Sigmoid colon (tissue), 7 donors: Measurements from ENCODE around the gene ZNF682. TPM values are rescaled to one million over a fixed set of nuclear protein-coding genes. Genes with fewer than 3 reads are reported as not detected.
A peak's percentile ranks its signal among the peaks of the same experiment; 100 is the strongest.

Source experiments
- DNase-seq: peaks from one replicate; pipeline ENCODE4 v3.0.0-alpha.2; 2019
- H3K27ac ChIP-seq, 4 donors: fragments of 200-600 bp; sonication (generic); one replicate each; pipeline ENCODE4 v1.5.1; 2016 to 2019; ENCODE audit warnings: mild to moderate bottlenecking in 1 of 4
- H3K27me3 ChIP-seq, 3 donors: fragments of 200-600 bp; sonication (generic); one replicate each; pipeline ENCODE4 v1.5.1; 2019; ENCODE audit warnings: mild to moderate bottlenecking in 1 of 3
- H3K36me3 ChIP-seq, 4 donors: fragments of 200-600 bp; sonication (generic); one replicate each; pipeline ENCODE4 v1.5.1; 2016 to 2019
- H3K4me1 ChIP-seq, 4 donors: fragments of 200-600 bp; sonication (generic); one replicate each; pipeline ENCODE4 v1.5.1; 2017 to 2019
- H3K4me3 ChIP-seq, 4 donors: fragments of 200-600 bp; sonication (generic); one replicate each; pipeline ENCODE4 v1.5.1; 2017 to 2019; ENCODE audit warnings: mild to moderate bottlenecking in 2 of 4, moderate library complexity in 1 of 4
- H3K9me3 ChIP-seq, 4 donors: fragments of 200-600 bp in 3 of 4; sonication (generic) in 3 of 4; one replicate each; pipeline versions ENCODE4 v1.5.1 to v1.6.1; 2013 to 2019
- EP300 ChIP-seq, 4 donors: sonication (generic); formaldehyde crosslinking; IDR thresholded peaks; one replicate each; pipeline ENCODE4 v1.6.1; 2017; ENCODE audit warnings: antibody characterized with exemption in 4 of 4
- POLR2A ChIP-seq, 2 donors: fragments of 450-650 bp; IDR thresholded peaks; one replicate each; pipeline ENCODE4 v1.6.1; 2016; ENCODE audit warnings: antibody characterized with exemption in 2 of 2, mild to moderate bottlenecking in 2 of 2, moderate library complexity in 2 of 2
- POLR2AphosphoS5 ChIP-seq, 4 donors: sonication (generic); formaldehyde crosslinking; IDR thresholded peaks; one replicate each; pipeline ENCODE4 v1.6.1; 2017; ENCODE audit warnings: antibody characterized with exemption in 4 of 4
- WGBS, 2 donors: extraction: QIAGEN DNeasy Blood & Tissue Kit; methylation state at CpG; one replicate each; pipeline ENCODE4 v1.1.7; 2013; 5-methylcytosine and 5-hydroxymethylcytosine counted together
- intact Hi-C: fragments of 100-400 bp; cut with DNase I; formaldehyde crosslinking; loops from one replicate; pipeline ENCODE4 v1.15.1; 2023
- polyA plus RNA-seq, 3 donors: library from polyadenylated mRNA; stranded (reverse); fragments of 200-250 nt; gene quantifications; one replicate each; pipeline ENCODE4 v1.2.3, GENCODE V29; 2013
- total RNA-seq, 4 donors: library from RNA; depleted of rRNA; stranded (reverse); fragments of >200 nt; gene quantifications; one replicate each; pipeline ENCODE4 v1.1.0, GENCODE V29; 2016
- TF ChIP-seq, protein P1 (sequence below), 4 experiments: fragments of 450-650 bp in 3 of 4; fragments of 200-600 bp in 1 of 4; IDR thresholded peaks; one replicate each; pipeline ENCODE4 v1.5.1; 2016 to 2019; ENCODE audit warnings: antibody characterized with exemption in 4 of 4, mild to moderate bottlenecking in 3 of 4, moderate library complexity in 2 of 4
- donor health status: healthy with polysubstance abuse.
- donor health status: Bipolar disorder and iron deficiency.
- donor health status: healthy.

ZNF682 gene
- total and polyA plus RNA-seq, 7 donors = 0.69 to 3.0 (median 1.8) TPM

DNA sequence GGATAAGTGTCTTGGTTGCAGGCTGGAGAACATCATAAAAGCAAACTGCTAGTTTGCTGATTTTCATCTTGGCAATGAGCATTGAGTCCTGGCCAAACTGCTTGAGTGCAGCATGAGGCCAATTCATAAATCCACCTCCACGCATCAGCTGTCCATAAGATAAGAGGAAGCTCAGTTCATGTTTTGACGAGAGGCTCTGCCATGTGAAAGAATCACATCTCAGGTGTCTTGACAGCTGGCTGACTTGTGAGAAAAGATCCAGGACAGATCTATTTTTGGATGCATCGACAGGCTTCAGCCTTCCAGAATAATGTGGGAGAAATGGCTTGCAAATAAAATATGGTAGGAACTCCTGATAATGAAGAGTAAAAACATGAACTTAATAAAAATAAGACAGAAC is 5.4 kb upstream of the ZNF682 start:
- intact Hi-C loops = no loop called here
- WGBS, 2 donors = 77 to 80% methylated on average over 3 of the region's 3 CpGs
- no peak for DNase-seq
- Histone ChIP-seq H3K27me3 (peaks cover 0 to 6% (median 0%) of the 10 kb centered on the region in 3 donors), H3K36me3 (no peaks in the 10 kb centered on the region), H3K27ac (no peak overlapping the region), H3K9me3 (no peaks in the 10 kb centered on the region), H3K4me3 (no peak overlapping the region), H3K4me1 (no peaks in the 10 kb centered on the region)
- TF ChIP-seq EP300 (IDR thresholded peaks at IDR 0.05) = no peak

DNA sequence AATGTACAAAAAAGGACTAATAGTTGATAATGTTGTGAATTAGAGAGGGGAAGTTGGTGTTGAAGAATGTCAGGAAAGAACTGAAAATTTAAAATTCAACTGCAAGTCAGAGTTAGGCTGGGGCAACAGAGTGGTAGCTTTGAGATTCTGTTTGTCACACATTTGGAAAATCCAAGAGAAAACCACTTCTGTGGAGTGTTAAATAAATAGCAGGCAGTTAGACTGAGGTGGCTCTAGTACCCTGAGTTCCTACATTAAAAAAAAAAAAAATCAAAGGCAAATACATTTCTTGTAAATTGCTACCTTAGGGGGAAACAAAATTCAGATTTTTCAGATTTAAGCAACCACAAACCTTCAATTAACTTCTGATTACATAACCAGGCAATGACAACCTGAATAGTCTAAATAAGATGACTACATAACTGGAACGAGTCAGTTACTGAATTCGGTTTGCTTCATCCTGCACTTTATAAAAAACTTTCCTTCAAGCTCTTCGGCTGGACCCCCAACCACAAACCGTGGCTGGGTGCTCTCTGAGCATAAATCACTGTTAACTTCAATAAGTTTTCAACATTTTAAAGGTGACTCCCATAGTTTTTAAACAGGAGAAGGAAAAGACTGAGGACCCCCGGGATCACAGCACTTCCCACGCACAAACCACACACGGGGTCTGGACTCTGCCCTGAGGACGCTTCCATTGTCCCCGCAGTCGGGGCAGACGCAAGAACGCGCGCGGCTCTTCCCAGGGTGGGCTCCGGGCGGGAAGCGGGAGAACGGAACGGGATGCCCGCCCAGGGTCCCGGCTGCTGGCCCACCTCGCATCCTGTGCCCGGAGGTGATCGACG is 725 bp downstream of the ZNF682 start:
- TF ChIP-seq POLR2A (IDR thresholded peaks at IDR 0.05) (no peak), POLR2AphosphoS5 (IDR thresholded peaks at IDR 0.05) (no peak), EP300 (IDR thresholded peaks at IDR 0.05) (no peak)
- TF ChIP-seq, protein P1, sequence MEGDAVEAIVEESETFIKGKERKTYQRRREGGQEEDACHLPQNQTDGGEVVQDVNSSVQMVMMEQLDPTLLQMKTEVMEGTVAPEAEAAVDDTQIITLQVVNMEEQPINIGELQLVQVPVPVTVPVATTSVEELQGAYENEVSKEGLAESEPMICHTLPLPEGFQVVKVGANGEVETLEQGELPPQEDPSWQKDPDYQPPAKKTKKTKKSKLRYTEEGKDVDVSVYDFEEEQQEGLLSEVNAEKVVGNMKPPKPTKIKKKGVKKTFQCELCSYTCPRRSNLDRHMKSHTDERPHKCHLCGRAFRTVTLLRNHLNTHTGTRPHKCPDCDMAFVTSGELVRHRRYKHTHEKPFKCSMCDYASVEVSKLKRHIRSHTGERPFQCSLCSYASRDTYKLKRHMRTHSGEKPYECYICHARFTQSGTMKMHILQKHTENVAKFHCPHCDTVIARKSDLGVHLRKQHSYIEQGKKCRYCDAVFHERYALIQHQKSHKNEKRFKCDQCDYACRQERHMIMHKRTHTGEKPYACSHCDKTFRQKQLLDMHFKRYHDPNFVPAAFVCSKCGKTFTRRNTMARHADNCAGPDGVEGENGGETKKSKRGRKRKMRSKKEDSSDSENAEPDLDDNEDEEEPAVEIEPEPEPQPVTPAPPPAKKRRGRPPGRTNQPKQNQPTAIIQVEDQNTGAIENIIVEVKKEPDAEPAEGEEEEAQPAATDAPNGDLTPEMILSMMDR (IDR thresholded peaks at IDR 0.05) = no peak
- Histone ChIP-seq H3K4me1 (peaks cover 0 to 12% (median 8%) of the 10 kb centered on the region in 4 donors), H3K36me3 (peaks cover 0 to 6% (median 0%) of the 10 kb centered on the region in 4 donors), H3K4me3 (peak overlapping the region; percentile 58 to 83 (median 70)), H3K27me3 (no peaks in the 10 kb centered on the region), H3K27ac (peak overlapping the region; percentile 65 to 83 (median 71)), H3K9me3 (no peaks in the 10 kb centered on the region)
- 0 to 1% methylated on average over 26 of the region's 26 CpGs for WGBS, 2 donors
- intact Hi-C loops = loop anchor here (1.0 to 5.0 kb wide), 4 partner anchors 14 to 376 kb away; partner anchors contain the start of genes ATP13A1, ZNF486 and ZNF90
- DNase-seq = no peak

DNA sequence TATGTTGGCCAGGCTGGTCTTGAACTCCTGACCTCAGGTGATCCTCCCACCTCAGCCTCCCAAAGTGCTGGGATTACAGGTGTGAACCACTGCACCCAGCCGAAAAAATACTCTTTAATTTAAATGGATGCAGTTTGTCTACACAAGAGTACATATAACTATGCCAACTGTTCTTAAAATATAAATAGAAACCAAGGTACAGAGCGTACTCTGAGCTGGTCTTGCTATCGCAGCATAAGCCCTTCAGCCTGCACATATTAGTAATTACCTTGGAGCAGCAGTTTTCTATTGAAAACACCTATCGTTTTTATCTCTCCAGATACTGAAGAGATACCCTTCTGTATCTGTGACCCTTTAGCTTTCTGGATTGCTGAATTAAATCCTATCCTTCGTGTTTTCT is 3.4 kb downstream of the ZNF682 start:
- H3K36me3 ChIP-seq = peaks cover 0 to 6% (median 0%) of the 10 kb centered on the region in 4 donors
- H3K4me3 ChIP-seq = no peak overlapping the region
- WGBS, 2 donors = 95 to 96% methylated on average over 5 of the region's 5 CpGs
- no peak overlapping the region for H3K27ac ChIP-seq
- intact Hi-C loops = loop anchor here (5.0 kb wide), 2 partner anchors 131 to 374 kb away; partner anchors contain the start of genes ATP13A1 and ZNF486
- H3K9me3 ChIP-seq = no peaks in the 10 kb centered on the region
- DNase-seq = no peak
- H3K4me1 ChIP-seq = peaks cover 0 to 12% (median 8%) of the 10 kb centered on the region in 4 donors
- TF ChIP-seq, protein P1 (IDR thresholded peaks at IDR 0.05) = no peak
- TF ChIP-seq POLR2AphosphoS5 (IDR thresholded peaks at IDR 0.05) (no peak), EP300 (IDR thresholded peaks at IDR 0.05) (no peak), POLR2A (IDR thresholded peaks at IDR 0.05) (no peak)
- no peaks in the 10 kb centered on the region for H3K27me3 ChIP-seq

DNA sequence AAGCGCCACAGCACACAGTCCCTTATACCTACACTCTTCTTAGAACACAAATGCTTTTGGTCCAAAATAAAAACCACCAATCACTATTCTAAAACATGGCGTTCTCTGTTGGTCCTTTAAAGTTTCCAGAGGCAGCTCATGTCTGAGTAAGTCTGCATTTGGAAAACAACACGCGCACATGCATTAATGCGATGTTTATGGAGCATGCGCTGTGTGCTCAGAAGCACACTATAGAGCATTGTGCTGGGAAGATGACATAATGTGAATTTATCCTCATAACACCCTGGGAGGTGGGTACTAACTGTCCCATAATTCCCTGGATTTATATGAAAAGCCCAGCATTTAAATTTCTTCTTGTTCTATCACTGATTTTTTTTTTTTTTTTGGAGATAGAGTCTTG is 10.7 kb downstream of the ZNF682 start:
- DNase-seq = no peak
- Histone ChIP-seq H3K4me1 (no peaks in the 10 kb centered on the region), H3K9me3 (no peaks in the 10 kb centered on the region), H3K36me3 (peaks cover 0 to 23% (median 3%) of the 10 kb centered on the region in 4 donors), H3K27me3 (no peaks in the 10 kb centered on the region), H3K4me3 (no peak overlapping the region), H3K27ac (no peak overlapping the region)
- WGBS, 2 donors = 97 to 99% methylated on average over 6 of the region's 6 CpGs
- intact Hi-C loops = no loop called here
- TF ChIP-seq, protein P1 (IDR thresholded peaks at IDR 0.05) = no peak
- no peak for TF ChIP-seq POLR2A (IDR thresholded peaks at IDR 0.05)
- TF ChIP-seq EP300 (IDR thresholded peaks at IDR 0.05) = no peak
- TF ChIP-seq POLR2AphosphoS5 (IDR thresholded peaks at IDR 0.05) = no peak

DNA sequence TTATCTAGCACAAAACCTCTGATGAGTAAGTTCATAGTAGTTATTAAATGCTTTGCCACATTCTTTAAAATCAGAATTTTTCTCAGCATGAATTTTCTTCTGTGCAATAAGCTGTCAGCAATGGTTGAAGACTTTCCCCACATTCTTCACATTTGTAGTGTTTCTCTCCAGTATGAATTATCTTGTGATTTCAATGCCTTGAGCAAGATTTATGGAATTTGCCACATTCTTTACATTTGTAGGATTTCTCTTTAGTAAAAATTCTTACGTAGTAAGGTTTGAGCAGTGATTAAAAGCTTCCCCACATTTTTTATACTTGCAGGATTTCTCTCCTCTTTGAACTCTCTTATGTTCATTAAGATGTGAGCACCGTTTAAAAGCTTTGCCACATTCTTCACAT is 33.6 kb downstream of the ZNF682 start:
- intact Hi-C loops = no loop called here
- 97 to 99% methylated on average over 2 of the region's 2 CpGs for WGBS, 2 donors
- no peaks in the 10 kb centered on the region for H3K4me1 ChIP-seq
- H3K9me3 ChIP-seq = peaks cover 0 to 38% (median 11%) of the 10 kb centered on the region in 4 donors
- no peaks in the 10 kb centered on the region for H3K27me3 ChIP-seq
- no peak overlapping the region for H3K4me3 ChIP-seq
- no peak for TF ChIP-seq POLR2A (IDR thresholded peaks at IDR 0.05)
- TF ChIP-seq EP300 (IDR thresholded peaks at IDR 0.05) = no peak
- H3K36me3 ChIP-seq = peaks cover 0 to 37% (median 20%) of the 10 kb centered on the region in 4 donors
- no peak overlapping the region for H3K27ac ChIP-seq
- DNase-seq = no peak
